Activated gamma-delta T cell (primary cell): ENCODE measurements around the gene ING3.

Experiments used
- DNase-seq: peaks from one replicate; lab custom pipeline; 2025; lab: John Stamatoyannopoulos, UW

The ING3 gene

GRCh38 chr7:121026159-121026558 lies 75.6 kb downstream of the ING3 start:
- DNase-seq = no peak

DNA sequence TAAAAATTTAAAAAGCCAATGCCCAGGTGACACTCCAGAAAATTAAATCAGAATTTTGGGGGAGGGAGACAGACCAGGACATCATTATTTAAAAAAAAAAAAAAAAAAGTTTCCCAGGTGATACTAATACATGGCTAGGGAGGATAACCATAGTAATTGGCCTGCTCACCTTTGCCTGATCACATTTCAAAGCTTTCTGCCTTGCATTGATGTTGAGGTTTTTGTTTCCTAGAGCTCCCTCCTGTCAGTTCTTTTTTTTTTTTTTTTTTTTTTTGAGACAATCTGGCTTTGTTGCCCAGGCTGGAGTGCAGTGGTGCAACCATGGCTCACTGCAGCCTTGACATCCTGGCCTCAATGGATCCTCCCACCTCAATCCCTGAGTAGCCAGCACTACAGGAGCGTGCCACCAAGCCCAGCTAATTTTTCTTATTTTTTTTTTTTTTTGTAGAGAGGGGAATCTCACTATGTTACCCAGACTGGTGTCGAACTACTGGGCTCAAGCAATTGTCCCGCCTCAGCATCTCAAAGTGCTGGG lies 76.1 kb downstream of the ING3 start:
- no peak for DNase-seq
